NCI-H2171 (cell line): ENCODE results near the gene CCDC93.

Experiments
- DNase-seq: peaks from one replicate; lab custom pipeline; 2025; lab: John Stamatoyannopoulos, UW

Gene CCDC93

GRCh38 chr2:117879003-117879402 lies 134.9 kb downstream of the CCDC93 start:
- no peak for DNase-seq

GRCh38 chr2:117875786-117876185 lies 138.1 kb downstream of the CCDC93 start:
- DNase-seq: no peak
